ENCODE data around the gene FOXM1. TPM values are rescaled to one million over a fixed set of nuclear protein-coding genes. Genes with fewer than 3 reads are reported as not detected.

Gene FOXM1
- total and polyA plus RNA-seq, 10 of the 15 experiments (the other 5 are each of a cell fraction or from before 2014, with no cell fraction given) = 15.1 to 63.2 (median 34.2) TPM

GRCh38 chr12:2853626-2854025 is 23.3 kb downstream of the FOXM1 start (continued):
- TF ChIP-seq RELB (IDR thresholded peaks at IDR 0.05; ENCODE audit: low read depth) (no peak), SRF (IDR thresholded peaks at IDR 0.05; ENCODE audit: low read depth in 2 of 2, low read length in 2 of 2) (no peak), KDM1A (IDR thresholded peaks at IDR 0.05; ENCODE audit: borderline replicate concordance) (no peak), PAX5 (IDR thresholded peaks at IDR 0.05; ENCODE audit: borderline replicate concordance, low read depth, low read length) (no peak), CTCF (IDR thresholded peaks at IDR 0.05 in 2 of 3, conservative IDR thresholded peaks at IDR 0.05 in 1 of 3; ENCODE audit: control insufficient read depth in 2 of 3, extremely low read depth in 1 of 3, insufficient read depth in 1 of 3, low read depth in 3 of 3, low read length in 3 of 3) (peak; percentile 54 to 85 (median 68)), RAD21 (IDR thresholded peaks at IDR 0.05; ENCODE audit: insufficient read depth, low read depth, low read length) (peak; percentile 43), USF1 (IDR thresholded peaks at IDR 0.05; ENCODE audit: borderline replicate concordance, extremely low read length, insufficient read depth, low read depth, low read length) (no peak), ESRRA (IDR thresholded peaks at IDR 0.05; ENCODE audit: low read length) (no peak), ZNF622 (IDR thresholded peaks at IDR 0.05) (no peak), ZNF592 (IDR thresholded peaks at IDR 0.05) (no peak), BCL11A (IDR thresholded peaks at IDR 0.05; ENCODE audit: low read depth, low read length) (no peak), MXI1 (IDR thresholded peaks at IDR 0.05; ENCODE audit: low read depth, low read length) (no peak), NR2C1 (IDR thresholded peaks at IDR 0.05) (no peak), NFIC (IDR thresholded peaks at IDR 0.05; ENCODE audit: low read depth, low read length) (no peak)

Data from GM12878 (cell line).